ENCODE results near the gene SDF2. TPM values are rescaled to one million over a fixed set of nuclear protein-coding genes. Genes with fewer than 3 reads are reported as not detected.
"Not testable (repeated sequence)": the region's sequence is repeated elsewhere in the genome, so short reads cannot be mapped to it uniquely, and the experiment has no call there.

The SDF2 gene
- total and polyA plus RNA-seq, 5 experiments from 2014 or later = 38.4 to 76.3 (median 55.8) TPM

DNA sequence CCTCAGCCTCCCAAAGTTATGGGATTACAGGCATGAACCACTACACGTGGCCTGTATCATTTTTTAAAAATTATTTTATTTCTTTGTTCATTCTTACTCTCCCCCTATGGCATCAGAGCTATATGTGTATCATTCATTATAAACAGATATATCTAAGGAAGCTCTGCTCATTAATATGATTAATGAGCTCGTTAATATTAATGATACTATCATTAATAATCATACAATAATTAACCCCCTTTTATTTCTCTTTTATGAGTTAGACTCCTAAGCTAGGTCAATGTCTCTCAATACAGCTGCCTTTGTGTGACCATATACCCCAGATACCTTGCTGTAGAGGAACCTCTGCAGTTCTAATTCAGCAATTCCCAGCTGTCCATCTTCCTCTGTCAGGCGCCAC lies 43.2 kb downstream of the SDF2 start:
- DNase-seq (no peak), ATAC-seq (no peak)
- Mint-ChIP-seq H3K9me3 (no peaks in the 10 kb centered on the region), H3K36me3 (peaks cover 12 to 97% (median 39%) of the 10 kb centered on the region in 3 donors), H3K27ac (no peak overlapping the region), H3K27me3 (no peaks in the 10 kb centered on the region), H3K4me1 (peaks cover 0 to 8% (median 3%) of the 10 kb centered on the region in 4 donors), H3K4me3 (no peak overlapping the region)
- POLR2A ChIA-PET = no interaction called here

GRCh38 chr17:28616281-28616680 lies 45.4 kb downstream of the SDF2 start:
- Mint-ChIP-seq H3K4me3 (no peak overlapping the region), H3K9me3 (no peaks in the 10 kb centered on the region), H3K4me1 (peaks cover 0 to 18% (median 8%) of the 10 kb centered on the region in 4 donors), H3K36me3 (peaks cover 6 to 75% (median 26%) of the 10 kb centered on the region in 3 donors), H3K27ac (no peak overlapping the region), H3K27me3 (no peaks in the 10 kb centered on the region)
- POLR2A ChIA-PET = interaction anchor here (0.5 to 0.6 kb wide), 2 partner anchors 31 to 45 kb away, joined by 3 read pairs; partner anchors contain the start of genes SDF2 and SUPT6H
- DNase-seq (no peak), ATAC-seq (no peak)

- no peak overlapping the region for H3K4me3 Mint-ChIP-seq
- peaks cover 6 to 68% (median 18%) of the 10 kb centered on the region in 3 donors for H3K36me3 Mint-ChIP-seq
- H3K9me3 Mint-ChIP-seq = no peaks in the 10 kb centered on the region
- H3K27me3 Mint-ChIP-seq = no peaks in the 10 kb centered on the region
- no peak overlapping the region for H3K27ac Mint-ChIP-seq
- no peak for DNase-seq
- peaks cover 0 to 18% (median 7%) of the 10 kb centered on the region in 4 donors for H3K4me1 Mint-ChIP-seq
- POLR2A ChIA-PET = no interaction called here
- no peak for ATAC-seq
Observed at GRCh38 chr17:28615260-28615940, 46.3 kb downstream of the SDF2 start.

GRCh38 chr17:28613931-28614381 lies 47.8 kb downstream of the SDF2 start, which contains the start of gene RSKR:
Gene RSKR (minus strand): TSS chr17:28614185. CDS start chr17:28614161, 24 bp downstream.
- POLR2A ChIA-PET = no interaction called here
- peaks cover 0 to 18% (median 8%) of the 10 kb centered on the region in 4 donors for H3K4me1 Mint-ChIP-seq
- peak within 1 kb of the TSS in 5 of 10 donors; percentile 63 to 74 (median 64) for H3K27ac Mint-ChIP-seq
- H3K9me3 Mint-ChIP-seq = no peaks in the 10 kb centered on the region
- DNase-seq = no peak
- no peak for ATAC-seq
- H3K36me3 Mint-ChIP-seq = peaks cover 6 to 60% (median 18%) of the 10 kb centered on the region in 3 donors
- no peaks in the 10 kb centered on the region for H3K27me3 Mint-ChIP-seq
- H3K4me3 Mint-ChIP-seq = no peak within 1 kb of the TSS

- POLR2A ChIA-PET = interaction anchor here (2.8 kb wide), 1 partner anchor 14 kb away, joined by 13 read pairs; the partner anchor contains the start of gene SPAG5
Observed at GRCh38 chr17:28612936-28613872, 48.5 kb downstream of the SDF2 start.

GRCh38 chr17:28612531-28612930 lies 49.2 kb downstream of the SDF2 start:
- peak overlapping the region in 8 of 10 donors; percentile 5 to 79 (median 59) for H3K27ac Mint-ChIP-seq
- peaks cover 6 to 46% (median 18%) of the 10 kb centered on the region in 3 donors for H3K36me3 Mint-ChIP-seq
- H3K4me3 Mint-ChIP-seq = no peak overlapping the region
- POLR2A ChIA-PET = interaction anchor here (1.1 to 2.8 kb wide), 2 partner anchors 13 to 119 kb away, joined by 3 to 13 read pairs; partner anchors contain the start of gene SPAG5
- no peak for DNase-seq
- peaks cover 0 to 18% (median 8%) of the 10 kb centered on the region in 4 donors for H3K4me1 Mint-ChIP-seq
- H3K9me3 Mint-ChIP-seq = no peaks in the 10 kb centered on the region
- H3K27me3 Mint-ChIP-seq = no peaks in the 10 kb centered on the region
- ATAC-seq = no peak

More at GRCh38 chr17:28612936-28613872, 48.5 kb downstream of the SDF2 start:
- Mint-ChIP-seq H3K36me3 (peaks cover 6 to 53% (median 18%) of the 10 kb centered on the region in 3 donors), H3K27ac (peak overlapping the region in 6 of 10 donors; percentile 5 to 74 (median 64)), H3K4me3 (no peak overlapping the region), H3K4me1 (peaks cover 0 to 18% (median 8%) of the 10 kb centered on the region in 4 donors), H3K27me3 (no peaks in the 10 kb centered on the region), H3K9me3 (no peaks in the 10 kb centered on the region)
- peak in 8 of 10 donors; percentile 7 to 71 (median 42) for DNase-seq
- ATAC-seq = peak; percentile 50 to 57

DNA sequence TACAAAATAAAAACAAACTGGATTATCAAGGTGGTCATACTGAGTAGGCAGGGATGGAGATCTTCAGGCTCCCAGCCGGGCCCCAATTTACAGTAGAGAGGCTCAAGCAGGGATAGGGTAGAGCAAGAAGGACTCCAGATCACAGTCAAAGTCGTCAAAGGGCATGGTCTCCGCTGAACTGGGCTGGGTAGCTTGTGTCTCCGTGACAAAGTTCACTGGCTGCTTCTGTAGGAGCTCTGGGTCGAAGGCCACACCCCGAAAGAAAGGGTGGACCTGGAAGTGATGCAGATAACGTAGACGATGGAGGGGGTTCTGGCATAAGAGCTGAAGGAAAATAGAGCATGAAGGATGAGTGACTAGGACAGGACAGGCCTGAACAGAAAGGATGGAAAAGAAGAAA lies 51.3 kb downstream of the SDF2 start:
- H3K36me3 Mint-ChIP-seq = peaks cover 0 to 25% (median 0%) of the 10 kb centered on the region in 3 donors
- no peaks in the 10 kb centered on the region for H3K9me3 Mint-ChIP-seq
- ATAC-seq (no peak), DNase-seq (no peak)
- H3K4me1 Mint-ChIP-seq = peaks cover 0 to 18% (median 8%) of the 10 kb centered on the region in 4 donors
- no peak overlapping the region for H3K4me3 Mint-ChIP-seq
- no peaks in the 10 kb centered on the region for H3K27me3 Mint-ChIP-seq
- POLR2A ChIA-PET = interaction anchor here (0.6 to 1.5 kb wide), 3 partner anchors 11 to 40 kb away, joined by 3 to 4 read pairs (median 4); partner anchors contain the start of gene PIGS
- H3K27ac Mint-ChIP-seq = peak overlapping the region in 5 of 10 donors; percentile 3 to 74 (median 27)

- H3K36me3 Mint-ChIP-seq, H3K4me3 Mint-ChIP-seq, H3K9me3 Mint-ChIP-seq, H3K27me3 Mint-ChIP-seq, DNase-seq, POLR2A ChIA-PET, ATAC-seq, H3K27ac Mint-ChIP-seq: not testable (repeated sequence)
- H3K4me1 Mint-ChIP-seq = peaks cover 6 to 11% (median 8%) of the 10 kb centered on the region in 4 donors
Observed at GRCh38 chr17:28604031-28604430, 57.7 kb downstream of the SDF2 start.

GRCh38 chr17:28599311-28600184 lies 62.2 kb downstream of the SDF2 start:
- H3K27ac Mint-ChIP-seq = peak overlapping the region; percentile 94 to 100 (median 96)
- no peaks in the 10 kb centered on the region for H3K27me3 Mint-ChIP-seq
- H3K9me3 Mint-ChIP-seq = no peaks in the 10 kb centered on the region
- peak overlapping the region; percentile 89 to 99 (median 95) for H3K4me3 Mint-ChIP-seq
- peaks cover 14 to 27% (median 23%) of the 10 kb centered on the region in 4 donors for H3K4me1 Mint-ChIP-seq
- H3K36me3 Mint-ChIP-seq = peaks cover 0 to 2% (median 0%) of the 10 kb centered on the region in 3 donors
- DNase-seq = peak in 9 of 10 donors; percentile 19 to 72 (median 53)
- POLR2A ChIA-PET = interaction anchor here (0.5 to 3.0 kb wide), 16 partner anchors 9 to 352 kb away, joined by 3 to 42 read pairs (median 4); partner anchors contain the start of genes ALDOC, BLTP2, PHF12 and PIGS
- ATAC-seq = peak; percentile 50 to 60

DNA sequence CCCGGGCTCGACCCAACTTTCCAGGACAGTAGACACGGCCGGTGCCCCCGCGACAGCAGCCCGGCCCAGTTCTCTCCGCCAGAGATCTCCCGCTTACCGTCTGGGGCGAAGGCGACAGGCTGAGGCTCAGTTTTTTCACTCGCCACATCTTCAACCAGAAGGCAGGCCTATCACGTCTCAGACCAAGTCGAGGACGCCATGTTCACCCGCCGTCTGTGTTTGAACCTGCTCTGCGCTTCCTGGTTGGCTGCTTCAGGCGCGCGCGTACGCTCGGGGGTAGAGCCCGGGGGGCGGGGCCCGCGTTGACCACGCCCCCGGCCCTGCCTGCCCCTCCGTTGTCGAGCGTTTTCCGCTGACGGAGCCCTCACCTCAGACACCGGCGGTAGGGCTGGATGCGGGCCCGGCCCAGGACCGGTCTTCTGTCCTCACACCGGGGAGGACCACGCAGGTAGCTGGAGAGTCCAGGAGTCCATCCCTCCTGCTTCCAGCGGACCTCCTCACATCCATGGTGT lies 62.9 kb downstream of the SDF2 start, which contains the start of gene SPAG5:
SPAG5 (minus strand) TSS at position 227 of the 512 bp plus-strand sequence; CDS start at position 148, 79 bp downstream.
- Mint-ChIP-seq H3K4me1 (peaks cover 14 to 27% (median 23%) of the 10 kb centered on the region in 4 donors), H3K4me3 (peak within 1 kb of the TSS; percentile 89 to 99 (median 95)), H3K27me3 (no peaks in the 10 kb centered on the region), H3K9me3 (no peaks in the 10 kb centered on the region), H3K27ac (peak within 1 kb of the TSS; percentile 94 to 100 (median 96)), H3K36me3 (no peaks in the 10 kb centered on the region)
- DNase-seq (peak; percentile 90 to 97 (median 94)), ATAC-seq (peak; percentile 93 to 94)
- POLR2A ChIA-PET = interaction anchor here (0.5 to 3.0 kb wide), 16 partner anchors 10 to 353 kb away, joined by 3 to 42 read pairs (median 4); partner anchors contain the start of genes ALDOC, BLTP2, PHF12 and PIGS

- no peaks in the 10 kb centered on the region for H3K27me3 Mint-ChIP-seq
- POLR2A ChIA-PET = interaction anchor here (1.4 to 3.0 kb wide), 6 partner anchors 14 to 64 kb away, joined by 11 to 42 read pairs (median 15); partner anchors contain the start of genes ALDOC, BLTP2, PIGS and SDF2
- no peak for DNase-seq
- H3K9me3 Mint-ChIP-seq = no peaks in the 10 kb centered on the region
- no peaks in the 10 kb centered on the region for H3K36me3 Mint-ChIP-seq
- ATAC-seq = no peak
- peak overlapping the region; percentile 89 to 99 (median 95) for H3K4me3 Mint-ChIP-seq
- H3K27ac Mint-ChIP-seq = peak overlapping the region; percentile 94 to 100 (median 96)
- peaks cover 14 to 27% (median 23%) of the 10 kb centered on the region in 4 donors for H3K4me1 Mint-ChIP-seq
Observed at GRCh38 chr17:28598389-28598788, 63.3 kb downstream of the SDF2 start.

All from naive thymus-derived CD8-positive, alpha-beta T cell (primary cell).